CD4-positive, CD25-positive, alpha-beta regulatory T cell (primary cell): ENCODE measurements around the gene URM1. TPM values are rescaled to one million over a fixed set of nuclear protein-coding genes. Genes with fewer than 3 reads are reported as not detected.

Experiments
- ATAC-seq, 2 donors: fragments of 150-1000 bp; cut with Tn5 transposase; one replicate each; pipeline ENCODE4 v1.10.0; 2021; ENCODE audit warnings: low read depth in 2 of 2, moderate number of reproducible peaks in 2 of 2, moderate library complexity in 1 of 2
- DNase-seq, 3 donors: peaks; one replicate each; pipeline versions ENCODE4 v3.0.0 to v3.0.0-alpha.2; 2012 to 2022; ENCODE audit warnings: mixed read lengths in 1 of 3
- H3K27ac ChIP-seq: one replicate; pipeline ENCODE4 v1.7.0; 2013; ENCODE audit warnings: mild to moderate bottlenecking, low read length; ENCODE audit not compliant: insufficient read depth, poor library complexity, severe bottlenecking
- H3K27me3 ChIP-seq: one replicate; pipeline ENCODE4 v1.7.0; 2013; ENCODE audit warnings: low read length; ENCODE audit not compliant: control insufficient read depth, insufficient read depth
- H3K36me3 ChIP-seq: one replicate; pipeline ENCODE4 v1.7.0; 2013; ENCODE audit warnings: mild to moderate bottlenecking, low read length, moderate library complexity; ENCODE audit not compliant: control insufficient read depth, insufficient read depth
- H3K4me1 ChIP-seq: 2 replicates; pipeline ENCODE4 v1.7.0; 2013; ENCODE audit warnings: mild to moderate bottlenecking, low read length; ENCODE audit not compliant: insufficient read depth, control insufficient read depth, poor library complexity, severe bottlenecking
- H3K4me3 ChIP-seq: one replicate; pipeline ENCODE4 v1.7.0; 2013; ENCODE audit warnings: low read depth, mild to moderate bottlenecking, low read length, moderate library complexity
- H3K9me3 ChIP-seq, 2 experiments: 1 replicate in 1 of 2; 2 replicates in 1 of 2; pipeline ENCODE4 v1.7.0; 2013; ENCODE audit warnings: low read length in 2 of 2, mild to moderate bottlenecking in 1 of 2, moderate library complexity in 1 of 2; ENCODE audit not compliant: control insufficient read depth in 2 of 2
- H3K27ac Mint-ChIP-seq, 3 donors: one replicate each; pipeline ENCODE4 v1.8.0; 2020 to 2022; ENCODE audit warnings: mild to moderate bottlenecking in 3 of 3, mixed read lengths in 3 of 3, moderate library complexity in 2 of 3
- H3K27me3 Mint-ChIP-seq: one replicate; pipeline ENCODE4 v1.8.0; 2022; ENCODE audit warnings: mild to moderate bottlenecking, mixed read lengths
- H3K36me3 Mint-ChIP-seq: one replicate; pipeline ENCODE4 v1.8.0; 2020; ENCODE audit warnings: mixed read lengths
- H3K4me1 Mint-ChIP-seq, 4 donors: one replicate each; pipeline ENCODE4 v1.8.0; 2020 to 2022; ENCODE audit warnings: mixed read lengths in 4 of 4, mild to moderate bottlenecking in 1 of 4
- H3K4me3 Mint-ChIP-seq, 4 donors: one replicate each; pipeline ENCODE4 v1.8.0; 2020 to 2022; ENCODE audit warnings: mild to moderate bottlenecking in 4 of 4, mixed read lengths in 4 of 4, moderate library complexity in 3 of 4
- H3K9me3 Mint-ChIP-seq, 7 donors: one replicate each; pipeline ENCODE4 v1.8.0; 2020 to 2022; ENCODE audit warnings: mixed read lengths in 7 of 7, mild to moderate bottlenecking in 3 of 7, moderate library complexity in 2 of 7
- polyA plus RNA-seq, 4 donors: library from polyadenylated mRNA; unstranded; fragments of 300-500 nt; fragmentation: Illumina TruSeq; gene quantifications; one replicate each; pipeline ENCODE4 v1.2.3, GENCODE V29; 2021
- total RNA-seq: library from RNA; stranded (reverse); gene quantifications from one replicate; pipeline ENCODE4 v1.2.3, GENCODE V29; 2022

URM1 gene
- total and polyA plus RNA-seq, 5 donors from 2014 or later: 46.2 to 60.7 (median 49.3) TPM

- H3K36me3 ChIP-seq: peaks cover 54% of the 10 kb centered on the region
- no peaks in the 10 kb centered on the region for H3K9me3 ChIP-seq
- peaks cover 0 to 1% (median 0%) of the 10 kb centered on the region in 7 donors for H3K9me3 Mint-ChIP-seq
These were observed 19.1 kb downstream of the URM1 start for GRCh38 chr9:128390150-128390812.

GRCh38 chr9:128390813-128391711 lies 19.9 kb downstream of the URM1 start:
- Histone ChIP-seq H3K27me3 (no peaks in the 10 kb centered on the region), H3K9me3 (no peaks in the 10 kb centered on the region), H3K27ac (no peak overlapping the region), H3K36me3 (peaks cover 54% of the 10 kb centered on the region), H3K4me1 (no peaks in the 10 kb centered on the region), H3K4me3 (no peak overlapping the region)
- peaks cover 28% of the 10 kb centered on the region for H3K36me3 Mint-ChIP-seq
- DNase-seq (no peak), ATAC-seq (no peak)
- peaks cover 9% of the 10 kb centered on the region for H3K27me3 Mint-ChIP-seq
- H3K4me3 Mint-ChIP-seq: no peak overlapping the region
- H3K27ac Mint-ChIP-seq: no peak overlapping the region
- H3K4me1 Mint-ChIP-seq: no peaks in the 10 kb centered on the region
- H3K9me3 Mint-ChIP-seq: peaks cover 0 to 1% (median 0%) of the 10 kb centered on the region in 7 donors

More at GRCh38 chr9:128390150-128390812, 19.1 kb downstream of the URM1 start:
- H3K4me1 Mint-ChIP-seq: no peaks in the 10 kb centered on the region
- no peaks in the 10 kb centered on the region for H3K4me1 ChIP-seq
- H3K4me3 Mint-ChIP-seq: no peak overlapping the region
- no peak overlapping the region for H3K4me3 ChIP-seq
- DNase-seq (no peak), ATAC-seq (no peak)
- peaks cover 28% of the 10 kb centered on the region for H3K36me3 Mint-ChIP-seq
- no peak overlapping the region for H3K27ac ChIP-seq
- no peak overlapping the region for H3K27ac Mint-ChIP-seq
- H3K27me3 Mint-ChIP-seq: peaks cover 9% of the 10 kb centered on the region
- H3K27me3 ChIP-seq: no peaks in the 10 kb centered on the region

- Histone ChIP-seq H3K4me1 (no peaks in the 10 kb centered on the region), H3K27me3 (no peaks in the 10 kb centered on the region), H3K36me3 (peaks cover 46% of the 10 kb centered on the region), H3K9me3 (no peaks in the 10 kb centered on the region), H3K27ac (no peak overlapping the region), H3K4me3 (no peak overlapping the region)
- Mint-ChIP-seq H3K4me1 (peaks cover 0 to 2% (median 2%) of the 10 kb centered on the region in 4 donors), H3K9me3 (peaks cover 0 to 1% (median 0%) of the 10 kb centered on the region in 7 donors), H3K27me3 (peaks cover 12% of the 10 kb centered on the region), H3K4me3 (no peak overlapping the region), H3K36me3 (peaks cover 28% of the 10 kb centered on the region), H3K27ac (no peak overlapping the region)
- ATAC-seq (no peak), DNase-seq (no peak)
These were observed 20.8 kb downstream of the URM1 start for GRCh38 chr9:128391956-128392301.

- peaks cover 40% of the 10 kb centered on the region for H3K36me3 ChIP-seq
- no peak overlapping the region for H3K27ac Mint-ChIP-seq
These were observed 21.3 kb downstream of the URM1 start for GRCh38 chr9:128392302-128393144.

GRCh38 chr9:128393145-128393775 lies 22.1 kb downstream of the URM1 start:
- H3K36me3 ChIP-seq: peaks cover 33% of the 10 kb centered on the region
- ATAC-seq: no peak
- no peaks in the 10 kb centered on the region for H3K4me1 ChIP-seq
- no peaks in the 10 kb centered on the region for H3K9me3 ChIP-seq
- Mint-ChIP-seq H3K36me3 (peaks cover 20% of the 10 kb centered on the region), H3K4me1 (peaks cover 0 to 4% (median 4%) of the 10 kb centered on the region in 4 donors), H3K27me3 (peaks cover 15% of the 10 kb centered on the region), H3K4me3 (no peak overlapping the region), H3K27ac (no peak overlapping the region), H3K9me3 (no peaks in the 10 kb centered on the region)
- H3K27me3 ChIP-seq: no peaks in the 10 kb centered on the region
- no peak for DNase-seq
- H3K4me3 ChIP-seq: no peak overlapping the region
- H3K27ac ChIP-seq: no peak overlapping the region

More at GRCh38 chr9:128392302-128393144, 21.3 kb downstream of the URM1 start:
- no peak overlapping the region for H3K4me3 ChIP-seq
- ATAC-seq: no peak
- H3K4me1 Mint-ChIP-seq: peaks cover 0 to 4% (median 4%) of the 10 kb centered on the region in 4 donors
- no peak for DNase-seq
- H3K27me3 Mint-ChIP-seq: peaks cover 15% of the 10 kb centered on the region
- no peaks in the 10 kb centered on the region for H3K9me3 ChIP-seq
- H3K4me1 ChIP-seq: no peaks in the 10 kb centered on the region
- no peaks in the 10 kb centered on the region for H3K9me3 Mint-ChIP-seq
- peaks cover 25% of the 10 kb centered on the region for H3K36me3 Mint-ChIP-seq
- no peaks in the 10 kb centered on the region for H3K27me3 ChIP-seq
- no peak overlapping the region for H3K4me3 Mint-ChIP-seq
- no peak overlapping the region for H3K27ac ChIP-seq

- H3K9me3 Mint-ChIP-seq: no peaks in the 10 kb centered on the region
- H3K36me3 Mint-ChIP-seq: peaks cover 19% of the 10 kb centered on the region
- no peak overlapping the region for H3K4me3 Mint-ChIP-seq
- H3K27me3 ChIP-seq: no peaks in the 10 kb centered on the region
- H3K36me3 ChIP-seq: peaks cover 26% of the 10 kb centered on the region
- H3K27me3 Mint-ChIP-seq: peaks cover 15% of the 10 kb centered on the region
- H3K9me3 ChIP-seq: no peaks in the 10 kb centered on the region
- H3K27ac ChIP-seq: no peak overlapping the region
- no peak for ATAC-seq
- no peaks in the 10 kb centered on the region for H3K4me1 ChIP-seq
- no peak overlapping the region for H3K4me3 ChIP-seq
- no peak for DNase-seq
- peaks cover 0 to 4% (median 4%) of the 10 kb centered on the region in 4 donors for H3K4me1 Mint-ChIP-seq
- H3K27ac Mint-ChIP-seq: no peak overlapping the region
These were observed 22.8 kb downstream of the URM1 start for GRCh38 chr9:128393970-128394369.
